Astrocyte (in vitro differentiated cells and primary cell): ENCODE data around the gene UFSP1.

Experiments used
- EZH2 ChIP-seq: IDR thresholded peaks from 2 replicates; pipeline ENCODE4 v1.6.1; 2012; ENCODE audit warnings: mild to moderate bottlenecking, low read length, inconsistent platforms; ENCODE audit not compliant: insufficient read depth
- TF ChIP-seq, protein P1 (sequence below): IDR thresholded peaks from 2 replicates; pipeline ENCODE4 v1.5.1; 2011; ENCODE audit warnings: low read depth, mild to moderate bottlenecking, inconsistent platforms, low read length, moderate library complexity; ENCODE audit not compliant: insufficient read depth

DNA sequence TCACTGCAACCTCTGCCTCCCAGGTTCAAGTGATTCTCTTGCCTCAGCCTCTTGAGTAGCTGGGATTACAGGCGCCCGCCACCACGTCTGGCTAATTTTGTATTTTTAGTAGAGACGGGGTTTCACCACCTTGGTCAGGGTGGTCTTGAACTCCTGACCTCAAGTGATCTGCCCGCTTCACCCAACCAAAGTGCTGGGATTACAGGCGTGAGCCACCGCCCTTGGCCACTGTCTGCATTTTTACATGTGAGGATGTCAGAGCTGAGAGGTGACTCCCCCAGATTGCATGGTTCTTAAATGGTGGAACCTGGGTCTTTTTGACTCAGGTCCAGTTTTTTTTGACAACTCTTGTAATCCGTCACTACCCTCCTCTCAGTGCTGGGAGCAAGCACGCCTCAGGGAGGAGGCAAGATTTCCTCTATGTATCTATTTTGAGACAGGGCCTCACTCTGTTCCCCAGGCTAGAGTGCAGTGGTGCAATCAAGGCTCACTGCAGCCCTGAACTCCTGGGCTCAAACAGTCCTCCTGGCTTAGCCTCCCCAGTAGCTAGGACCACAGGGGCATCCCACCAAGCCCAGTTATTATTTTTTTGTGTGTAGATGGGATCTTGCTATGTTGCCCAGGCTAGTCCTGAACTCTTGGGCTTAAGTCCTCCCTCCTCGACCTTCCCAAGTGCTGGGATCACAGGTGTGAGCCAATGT lies 15.8 kb downstream of the UFSP1 start:
- TF ChIP-seq, protein P1, sequence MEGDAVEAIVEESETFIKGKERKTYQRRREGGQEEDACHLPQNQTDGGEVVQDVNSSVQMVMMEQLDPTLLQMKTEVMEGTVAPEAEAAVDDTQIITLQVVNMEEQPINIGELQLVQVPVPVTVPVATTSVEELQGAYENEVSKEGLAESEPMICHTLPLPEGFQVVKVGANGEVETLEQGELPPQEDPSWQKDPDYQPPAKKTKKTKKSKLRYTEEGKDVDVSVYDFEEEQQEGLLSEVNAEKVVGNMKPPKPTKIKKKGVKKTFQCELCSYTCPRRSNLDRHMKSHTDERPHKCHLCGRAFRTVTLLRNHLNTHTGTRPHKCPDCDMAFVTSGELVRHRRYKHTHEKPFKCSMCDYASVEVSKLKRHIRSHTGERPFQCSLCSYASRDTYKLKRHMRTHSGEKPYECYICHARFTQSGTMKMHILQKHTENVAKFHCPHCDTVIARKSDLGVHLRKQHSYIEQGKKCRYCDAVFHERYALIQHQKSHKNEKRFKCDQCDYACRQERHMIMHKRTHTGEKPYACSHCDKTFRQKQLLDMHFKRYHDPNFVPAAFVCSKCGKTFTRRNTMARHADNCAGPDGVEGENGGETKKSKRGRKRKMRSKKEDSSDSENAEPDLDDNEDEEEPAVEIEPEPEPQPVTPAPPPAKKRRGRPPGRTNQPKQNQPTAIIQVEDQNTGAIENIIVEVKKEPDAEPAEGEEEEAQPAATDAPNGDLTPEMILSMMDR = no peak
- TF ChIP-seq EZH2 = no peak
